ENCODE data around the gene DUSP7. TPM values are rescaled to one million over a fixed set of nuclear protein-coding genes. Genes with fewer than 3 reads are reported as not detected.

Gene DUSP7
- total RNA-seq, 1 experiment from 2014 or later = 20.1 TPM

GRCh38 chr3:52007291-52007690 lies 49.1 kb downstream of the DUSP7 start:
- Histone ChIP-seq H3K27me3 (replicated peaks; ENCODE audit: insufficient read depth, low read depth, low read length, poor library complexity) (no peaks in the 10 kb centered on the region), H3K27ac (ENCODE audit: low read depth, low read length, poor library complexity, severe bottlenecking) (no peak overlapping the region), H3K36me3 (ENCODE audit: insufficient read depth, low read length, poor library complexity, severe bottlenecking) (no peaks in the 10 kb centered on the region), H3K9me3 (ENCODE audit: low read depth, low read length, poor library complexity, severe bottlenecking) (no peaks in the 10 kb centered on the region), H3K4me1 (ENCODE audit: insufficient read depth, low read length, poor library complexity, severe bottlenecking) (peaks cover 18% of the 10 kb centered on the region), H3K4me3 (ENCODE audit: low read depth, low read length, poor library complexity, severe bottlenecking) (no peak overlapping the region)
- no peak for TF ChIP-seq EZH2 (IDR thresholded peaks at IDR 0.05; ENCODE audit: borderline replicate concordance, low read depth, low read length, poor library complexity, severe bottlenecking)
- TF ChIP-seq CTCF (conservative IDR thresholded peaks at IDR 0.05; ENCODE audit: low read depth, low read length) = no peak
- CTCF ChIA-PET = no interaction called here
- no TSS peak for BruUV-seq (replicated peaks)
- DNase-seq (ENCODE audit: low spot score) = no peak
- POLR2A ChIA-PET (ENCODE audit: low non-redundant PET) = no interaction called here
- intact Hi-C loops (cut with micrococcal nuclease; ENCODE audit: unreplicated experiment) = no loop called here

GRCh38 chr3:52006820-52007133 lies 49.6 kb downstream of the DUSP7 start:
- intact Hi-C loops (cut with micrococcal nuclease; ENCODE audit: unreplicated experiment) = no loop called here

GRCh38 chr3:52006017-52006819 lies 50.2 kb downstream of the DUSP7 start:
- intact Hi-C loops (cut with micrococcal nuclease; ENCODE audit: unreplicated experiment) = no loop called here
- no peaks in the 10 kb centered on the region for H3K36me3 ChIP-seq (ENCODE audit: insufficient read depth, low read length, poor library complexity, severe bottlenecking)
- H3K27me3 ChIP-seq (replicated peaks; ENCODE audit: insufficient read depth, low read depth, low read length, poor library complexity) = no peaks in the 10 kb centered on the region
- POLR2A ChIA-PET (ENCODE audit: low non-redundant PET) = no interaction called here
- H3K9me3 ChIP-seq (ENCODE audit: low read depth, low read length, poor library complexity, severe bottlenecking) = no peaks in the 10 kb centered on the region
- CTCF ChIA-PET = interaction anchor here (1.0 kb wide), 1 partner anchor 47 kb away, joined by 3 read pairs; no protein-coding TSS in a partner anchor
- no peak for TF ChIP-seq EZH2 (IDR thresholded peaks at IDR 0.05; ENCODE audit: borderline replicate concordance, low read depth, low read length, poor library complexity, severe bottlenecking)
- no peak for TF ChIP-seq CTCF (conservative IDR thresholded peaks at IDR 0.05; ENCODE audit: low read depth, low read length)
- no peak overlapping the region for H3K4me3 ChIP-seq (ENCODE audit: low read depth, low read length, poor library complexity, severe bottlenecking)
- BruUV-seq (replicated peaks) = no TSS peak
- no peak overlapping the region for H3K27ac ChIP-seq (ENCODE audit: low read depth, low read length, poor library complexity, severe bottlenecking)
- H3K4me1 ChIP-seq (ENCODE audit: insufficient read depth, low read length, poor library complexity, severe bottlenecking) = peaks cover 18% of the 10 kb centered on the region
- DNase-seq (ENCODE audit: low spot score) = no peak

More at GRCh38 chr3:52006820-52007133, 49.6 kb downstream of the DUSP7 start:
- DNase-seq (ENCODE audit: low spot score) = no peak
- no peaks in the 10 kb centered on the region for H3K9me3 ChIP-seq (ENCODE audit: low read depth, low read length, poor library complexity, severe bottlenecking)
- no peak overlapping the region for H3K27ac ChIP-seq (ENCODE audit: low read depth, low read length, poor library complexity, severe bottlenecking)
- H3K4me3 ChIP-seq (ENCODE audit: low read depth, low read length, poor library complexity, severe bottlenecking) = no peak overlapping the region
- peaks cover 18% of the 10 kb centered on the region for H3K4me1 ChIP-seq (ENCODE audit: insufficient read depth, low read length, poor library complexity, severe bottlenecking)
- TF ChIP-seq EZH2 (IDR thresholded peaks at IDR 0.05; ENCODE audit: borderline replicate concordance, low read depth, low read length, poor library complexity, severe bottlenecking) (no peak), CTCF (conservative IDR thresholded peaks at IDR 0.05; ENCODE audit: low read depth, low read length) (no peak)
- no peaks in the 10 kb centered on the region for H3K36me3 ChIP-seq (ENCODE audit: insufficient read depth, low read length, poor library complexity, severe bottlenecking)
- CTCF ChIA-PET = no interaction called here
- no TSS peak for BruUV-seq (replicated peaks)
- H3K27me3 ChIP-seq (replicated peaks; ENCODE audit: insufficient read depth, low read depth, low read length, poor library complexity) = no peaks in the 10 kb centered on the region
- POLR2A ChIA-PET (ENCODE audit: low non-redundant PET) = no interaction called here

Measured in A673 (cell line).